H9 (cell line): ENCODE measurements around the gene KLHL33. TPM values are rescaled to one million over a fixed set of nuclear protein-coding genes. Genes with fewer than 3 reads are reported as not detected.

Experiments
- DNase-seq: peaks from one replicate; pipeline ENCODE4 v3.0.0-alpha.2; 2017
- H2AFZ ChIP-seq: one replicate; pipeline ENCODE4 v1.6.1; 2013; ENCODE audit warnings: mild to moderate bottlenecking, low read length, control low read depth, moderate library complexity
- H2AK5ac ChIP-seq: 2 replicates; pipeline ENCODE4 v1.6.1; 2013; ENCODE audit warnings: low read length, control low read depth, mixed read lengths; ENCODE audit not compliant: insufficient read length
- H2BK120ac ChIP-seq: one replicate; pipeline ENCODE4 v1.6.1; 2013; ENCODE audit warnings: low read depth, mild to moderate bottlenecking, low read length, control low read depth, inconsistent platforms; ENCODE audit not compliant: poor library complexity, severe bottlenecking
- H2BK12ac ChIP-seq: 2 replicates; pipeline ENCODE4 v1.6.1; 2013; ENCODE audit warnings: low read length, control low read depth, mixed read lengths, low read depth; ENCODE audit not compliant: insufficient read length
- H2BK15ac ChIP-seq: 2 replicates; pipeline ENCODE4 v1.6.1; 2013; ENCODE audit warnings: low read depth, low read length, control low read depth
- H2BK20ac ChIP-seq: one replicate; pipeline ENCODE4 v1.6.1; 2013; ENCODE audit warnings: low read depth, mild to moderate bottlenecking, low read length, control low read depth, inconsistent platforms; ENCODE audit not compliant: poor library complexity, severe bottlenecking
- H2BK5ac ChIP-seq: 2 replicates; pipeline ENCODE4 v1.6.1; 2013; ENCODE audit warnings: low read length, control low read depth, mixed read lengths; ENCODE audit not compliant: insufficient read length
- H3K14ac ChIP-seq: 2 replicates; pipeline ENCODE4 v1.6.1; 2013; ENCODE audit warnings: low read length, control low read depth; ENCODE audit not compliant: insufficient read depth
- H3K18ac ChIP-seq: 2 replicates; pipeline ENCODE4 v1.6.1; 2013; ENCODE audit warnings: low read depth, mild to moderate bottlenecking, mixed read lengths, low read length, control low read depth; ENCODE audit not compliant: insufficient read length
- H3K23ac ChIP-seq: 2 replicates; pipeline ENCODE4 v1.6.1; 2013; ENCODE audit warnings: low read length, control low read depth, mixed read lengths, low read depth; ENCODE audit not compliant: insufficient read length
- H3K23me2 ChIP-seq: 2 replicates; pipeline ENCODE4 v1.6.1; 2013; ENCODE audit warnings: low read depth, mild to moderate bottlenecking, mixed read lengths, low read length, control low read depth; ENCODE audit not compliant: insufficient read length, poor library complexity, severe bottlenecking
- H3K27ac ChIP-seq: 2 replicates; pipeline ENCODE4 v1.5.1; 2013; ENCODE audit warnings: low read length, control low read depth, mixed read lengths, low read depth; ENCODE audit not compliant: insufficient read length
- H3K27me3 ChIP-seq: 2 replicates; pipeline ENCODE4 v1.6.1; 2013; ENCODE audit warnings: low read length, control low read depth, inconsistent platforms; ENCODE audit not compliant: insufficient read depth
- H3K4ac ChIP-seq: 2 replicates; pipeline ENCODE4 v1.6.1; 2013; ENCODE audit warnings: low read depth, mild to moderate bottlenecking, control low read depth, inconsistent platforms, low read length, moderate library complexity
- H3K4me1 ChIP-seq: 2 replicates; pipeline ENCODE4 v1.6.1; 2013; ENCODE audit warnings: low read length, control low read depth, inconsistent platforms; ENCODE audit not compliant: insufficient read depth
- H3K4me2 ChIP-seq: 2 replicates; pipeline ENCODE4 v1.6.1; 2013; ENCODE audit warnings: low read length, control low read depth, mixed read lengths; ENCODE audit not compliant: insufficient read length, insufficient read depth
- H3K56ac ChIP-seq: 2 replicates; pipeline ENCODE4 v1.6.1; 2013; ENCODE audit warnings: low read depth, mild to moderate bottlenecking, mixed read lengths, low read length, control low read depth; ENCODE audit not compliant: insufficient read length
- H3K79me1 ChIP-seq: 2 replicates; pipeline ENCODE4 v1.6.1; 2013; ENCODE audit warnings: low read depth, mild to moderate bottlenecking, moderate library complexity, low read length, control low read depth, inconsistent platforms; ENCODE audit not compliant: insufficient read depth, poor library complexity, severe bottlenecking
- H3K79me2 ChIP-seq: 2 replicates; pipeline ENCODE4 v1.6.1; 2013; ENCODE audit warnings: low read length, control low read depth, inconsistent platforms; ENCODE audit not compliant: insufficient read depth
- H3K9ac ChIP-seq: 2 replicates; pipeline ENCODE4 v1.6.1; 2013; ENCODE audit warnings: low read length, control low read depth, mixed read lengths; ENCODE audit not compliant: insufficient read length; ENCODE audit errors: extremely low read depth
- H3K9me3 ChIP-seq: one replicate; pipeline ENCODE4 v1.6.1; 2013; ENCODE audit warnings: low read depth, low read length, inconsistent platforms; ENCODE audit not compliant: control insufficient read depth
- H3T11ph ChIP-seq: one replicate; pipeline ENCODE4 v1.6.1; 2013; ENCODE audit warnings: mild to moderate bottlenecking, low read length, control low read depth, inconsistent platforms
- H4K20me1 ChIP-seq: one replicate; pipeline ENCODE4 v1.6.1; 2013; ENCODE audit not compliant: control insufficient read depth, insufficient read length, insufficient read depth
- H4K5ac ChIP-seq: 2 replicates; pipeline ENCODE4 v1.6.1; 2013; ENCODE audit warnings: low read depth, mild to moderate bottlenecking, mixed read lengths, low read length, control low read depth; ENCODE audit not compliant: insufficient read length
- H4K8ac ChIP-seq: replicated peaks from 2 replicates; pipeline ENCODE4 v1.6.1; 2013; ENCODE audit warnings: low read length, control low read depth, mixed read lengths, low read depth; ENCODE audit not compliant: insufficient read length
- H4K91ac ChIP-seq: 2 replicates; pipeline ENCODE4 v1.6.1; 2013; ENCODE audit warnings: low read depth, mild to moderate bottlenecking, moderate library complexity, mixed read lengths, low read length, control low read depth; ENCODE audit not compliant: insufficient read length
- H3K27ac Mint-ChIP-seq, 3 experiments: 2 replicates in 2 of 3; 3 replicates in 1 of 3; pipeline ENCODE4 v1.8.0; 2020 to 2021; ENCODE audit warnings: mixed read lengths in 3 of 3, mild to moderate bottlenecking in 1 of 3, moderate library complexity in 1 of 3
- H3K27me3 Mint-ChIP-seq: 2 replicates; pipeline ENCODE4 v1.8.0; 2021; ENCODE audit warnings: low read depth, mild to moderate bottlenecking, moderate library complexity, mixed read lengths
- H3K36me3 Mint-ChIP-seq, 3 experiments: 2 replicates in 2 of 3; 3 replicates in 1 of 3; pipeline ENCODE4 v1.8.0; 2020 to 2021; ENCODE audit warnings: low read depth in 3 of 3, mixed read lengths in 3 of 3; ENCODE audit not compliant: insufficient read depth in 1 of 3
- H3K4me1 Mint-ChIP-seq, 2 experiments: 2 replicates each; pipeline ENCODE4 v1.8.0; 2020; ENCODE audit warnings: mixed read lengths in 2 of 2
- H3K4me3 Mint-ChIP-seq, 2 experiments: 2 replicates in 1 of 2; 3 replicates in 1 of 2; pipeline ENCODE4 v1.8.0; 2020 to 2021; ENCODE audit warnings: mild to moderate bottlenecking in 2 of 2, mixed read lengths in 2 of 2, moderate library complexity in 1 of 2
- H3K9me3 Mint-ChIP-seq, 2 experiments: 2 replicates in 1 of 2; 3 replicates in 1 of 2; pipeline ENCODE4 v1.8.0; 2020; ENCODE audit warnings: mild to moderate bottlenecking in 2 of 2, mixed read lengths in 2 of 2, moderate library complexity in 1 of 2
- WGBS: extraction: QIAGEN DNeasy Blood & Tissue Kit; methylation state at CpG from one replicate; pipeline ENCODE4 v1.1.7; 2013; ENCODE audit warnings: missing lambda C conversion rate, low lambda C conversion rate, mixed read lengths; ENCODE audit not compliant: insufficient read length; ENCODE audit errors: extremely low coverage; 5-methylcytosine and 5-hydroxymethylcytosine counted together
- total RNA-seq: library from RNA; stranded (reverse); gene quantifications from 2 replicates; pipeline ENCODE4 v1.2.1, GENCODE V29; 2021
- TF ChIP-seq, protein P1 (sequence below): fragments of 200-600 bp; sonication (generic); conservative IDR thresholded peaks from 3 replicates; pipeline ENCODE4 v1.8.0; 2021; ENCODE audit warnings: antibody characterized with exemption, mild to moderate bottlenecking

The KLHL33 gene
- total RNA-seq, 1 experiment from 2014 or later: 0.04 TPM

DNA sequence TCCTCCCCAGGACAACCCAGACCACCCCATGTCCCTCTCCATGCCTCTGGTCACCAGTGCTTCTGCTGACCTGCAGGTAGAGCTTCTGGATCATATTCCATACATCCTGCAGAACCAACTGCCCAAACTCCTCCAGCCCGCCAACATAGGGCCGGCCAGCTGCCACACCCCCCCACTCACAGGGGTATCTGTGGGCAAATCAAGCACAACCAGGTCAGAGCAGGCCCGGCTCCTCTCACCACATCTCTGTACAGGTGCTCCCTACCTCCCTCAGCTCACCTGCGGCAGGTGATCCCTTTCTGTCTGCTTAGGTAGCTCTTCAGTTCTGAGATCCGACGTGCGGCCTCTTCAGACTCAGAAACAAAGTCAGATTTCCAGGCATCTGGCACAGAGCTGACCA, 51.6 kb downstream of the KLHL33 start:
- Mint-ChIP-seq H3K36me3 (peaks cover 35 to 86% (median 74%) of the 10 kb centered on the region in 3 experiments; a peak in 6 of 7 replicates), H3K9me3 (no peaks in the 10 kb centered on the region; a peak in 1 of 5 replicates), H3K4me1 (peaks cover 9% of the 10 kb centered on the region in 2 experiments; a peak in 3 of 4 replicates), H3K27me3 (no peaks in the 10 kb centered on the region), H3K4me3 (no peak overlapping the region; a peak in 1 of 5 replicates), H3K27ac (peak overlapping the region in 1 of 3 experiments; percentile 23; a peak in 1 of 7 replicates)
- Histone ChIP-seq H2BK20ac (no peak overlapping the region), H3K9ac (no peak overlapping the region), H3K4me2 (no peak overlapping the region), H2AK5ac (no peak overlapping the region), H3K27ac (no peak overlapping the region), H4K8ac (no peak overlapping the region), H2BK5ac (no peak overlapping the region), H2BK12ac (no peak overlapping the region), H3K56ac (no peak overlapping the region), H2BK15ac (no peak overlapping the region), H2BK120ac (no peak overlapping the region), H3T11ph (no peak overlapping the region), H3K14ac (no peak overlapping the region), H3K4me1 (no peaks in the 10 kb centered on the region), H4K5ac (no peak overlapping the region), H3K23ac (no peak overlapping the region), H2AFZ (no peak overlapping the region), H3K27me3 (no peaks in the 10 kb centered on the region), H3K79me1 (no peaks in the 10 kb centered on the region), H3K23me2 (no peaks in the 10 kb centered on the region), H4K20me1 (no peaks in the 10 kb centered on the region), H3K79me2 (no peaks in the 10 kb centered on the region), H4K91ac (no peak overlapping the region), H3K4ac (no peak overlapping the region), H3K9me3 (no peaks in the 10 kb centered on the region), H3K18ac (no peak overlapping the region)
- WGBS: no CpG with 5 or more reads among the region's 7 CpGs
- TF ChIP-seq, protein P1, sequence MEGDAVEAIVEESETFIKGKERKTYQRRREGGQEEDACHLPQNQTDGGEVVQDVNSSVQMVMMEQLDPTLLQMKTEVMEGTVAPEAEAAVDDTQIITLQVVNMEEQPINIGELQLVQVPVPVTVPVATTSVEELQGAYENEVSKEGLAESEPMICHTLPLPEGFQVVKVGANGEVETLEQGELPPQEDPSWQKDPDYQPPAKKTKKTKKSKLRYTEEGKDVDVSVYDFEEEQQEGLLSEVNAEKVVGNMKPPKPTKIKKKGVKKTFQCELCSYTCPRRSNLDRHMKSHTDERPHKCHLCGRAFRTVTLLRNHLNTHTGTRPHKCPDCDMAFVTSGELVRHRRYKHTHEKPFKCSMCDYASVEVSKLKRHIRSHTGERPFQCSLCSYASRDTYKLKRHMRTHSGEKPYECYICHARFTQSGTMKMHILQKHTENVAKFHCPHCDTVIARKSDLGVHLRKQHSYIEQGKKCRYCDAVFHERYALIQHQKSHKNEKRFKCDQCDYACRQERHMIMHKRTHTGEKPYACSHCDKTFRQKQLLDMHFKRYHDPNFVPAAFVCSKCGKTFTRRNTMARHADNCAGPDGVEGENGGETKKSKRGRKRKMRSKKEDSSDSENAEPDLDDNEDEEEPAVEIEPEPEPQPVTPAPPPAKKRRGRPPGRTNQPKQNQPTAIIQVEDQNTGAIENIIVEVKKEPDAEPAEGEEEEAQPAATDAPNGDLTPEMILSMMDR: no peak
- no peak for DNase-seq
